ENCODE results near the gene ALG3. TPM values are rescaled to one million over a fixed set of nuclear protein-coding genes. Genes with fewer than 3 reads are reported as not detected.

Gene ALG3
- total RNA-seq, 3 donors from 2014 or later (not counting 1 experiment from before 2014, with no cell fraction given), result 18.4 to 21.8 (median 20.4) TPM

GRCh38 chr3:184238246-184238818 lies 10.4 kb downstream of the ALG3 start:
- DNase-seq (no peak), ATAC-seq (no peak)
- intact Hi-C loops (cut with micrococcal nuclease), result no loop called here
- Mint-ChIP-seq H3K4me3 (no peak overlapping the region), H3K27me3 (ENCODE audit: low read depth in 2 of 2) (peaks cover 0 to 3% of the 10 kb centered on the region in 2 donors), H3K9me3 (no peaks in the 10 kb centered on the region), H3K4me1 (no peaks in the 10 kb centered on the region), H3K27ac (no peak overlapping the region), H3K36me3 (no peaks in the 10 kb centered on the region)
- H3K9me3 ChIP-seq (ENCODE audit: control insufficient read depth, insufficient read depth, low read length), result no peaks in the 10 kb centered on the region
- H3K27me3 ChIP-seq (ENCODE audit: control insufficient read depth, insufficient read depth, low read length), result no peaks in the 10 kb centered on the region
- TF ChIP-seq, protein P1, sequence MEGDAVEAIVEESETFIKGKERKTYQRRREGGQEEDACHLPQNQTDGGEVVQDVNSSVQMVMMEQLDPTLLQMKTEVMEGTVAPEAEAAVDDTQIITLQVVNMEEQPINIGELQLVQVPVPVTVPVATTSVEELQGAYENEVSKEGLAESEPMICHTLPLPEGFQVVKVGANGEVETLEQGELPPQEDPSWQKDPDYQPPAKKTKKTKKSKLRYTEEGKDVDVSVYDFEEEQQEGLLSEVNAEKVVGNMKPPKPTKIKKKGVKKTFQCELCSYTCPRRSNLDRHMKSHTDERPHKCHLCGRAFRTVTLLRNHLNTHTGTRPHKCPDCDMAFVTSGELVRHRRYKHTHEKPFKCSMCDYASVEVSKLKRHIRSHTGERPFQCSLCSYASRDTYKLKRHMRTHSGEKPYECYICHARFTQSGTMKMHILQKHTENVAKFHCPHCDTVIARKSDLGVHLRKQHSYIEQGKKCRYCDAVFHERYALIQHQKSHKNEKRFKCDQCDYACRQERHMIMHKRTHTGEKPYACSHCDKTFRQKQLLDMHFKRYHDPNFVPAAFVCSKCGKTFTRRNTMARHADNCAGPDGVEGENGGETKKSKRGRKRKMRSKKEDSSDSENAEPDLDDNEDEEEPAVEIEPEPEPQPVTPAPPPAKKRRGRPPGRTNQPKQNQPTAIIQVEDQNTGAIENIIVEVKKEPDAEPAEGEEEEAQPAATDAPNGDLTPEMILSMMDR (IDR thresholded peaks at IDR 0.05), result no peak
- no peak overlapping the region for H3K4me3 ChIP-seq (ENCODE audit: low read length)
- no peak overlapping the region for H3K27ac ChIP-seq (ENCODE audit: low read length)
- H3K36me3 ChIP-seq (ENCODE audit: control insufficient read depth, insufficient read depth, low read length), result peaks cover 14% of the 10 kb centered on the region
- WGBS (ENCODE audit: insufficient coverage), result 86% methylated on average over 13 of the region's 13 CpGs
- no peaks in the 10 kb centered on the region for H3K4me1 ChIP-seq (ENCODE audit: control insufficient read depth, insufficient read depth, low read length)

GRCh38 chr3:184237807-184238206 lies 11.0 kb downstream of the ALG3 start:
- TF ChIP-seq, protein P1 (IDR thresholded peaks at IDR 0.05), result no peak
- peaks cover 2% of the 10 kb centered on the region for H3K27me3 ChIP-seq (ENCODE audit: control insufficient read depth, insufficient read depth, low read length)
- ATAC-seq (no peak), DNase-seq (no peak)
- H3K27me3 Mint-ChIP-seq (ENCODE audit: low read depth in 2 of 2), result peaks cover 4% of the 10 kb centered on the region in 2 donors
- WGBS (ENCODE audit: insufficient coverage), result 33% methylated on average over 1 of the region's 1 CpG
- H3K36me3 ChIP-seq (ENCODE audit: control insufficient read depth, insufficient read depth, low read length), result peaks cover 8% of the 10 kb centered on the region
- H3K9me3 Mint-ChIP-seq, result no peaks in the 10 kb centered on the region
- H3K27ac ChIP-seq (ENCODE audit: low read length), result no peak overlapping the region
- H3K4me3 Mint-ChIP-seq, result no peak overlapping the region
- no peaks in the 10 kb centered on the region for H3K4me1 Mint-ChIP-seq
- no peaks in the 10 kb centered on the region for H3K36me3 Mint-ChIP-seq
- no peaks in the 10 kb centered on the region for H3K9me3 ChIP-seq (ENCODE audit: control insufficient read depth, insufficient read depth, low read length)
- H3K27ac Mint-ChIP-seq, result no peak overlapping the region
- H3K4me1 ChIP-seq (ENCODE audit: control insufficient read depth, insufficient read depth, low read length), result no peaks in the 10 kb centered on the region
- H3K4me3 ChIP-seq (ENCODE audit: low read length), result no peak overlapping the region
- intact Hi-C loops (cut with micrococcal nuclease), result no loop called here

DNA sequence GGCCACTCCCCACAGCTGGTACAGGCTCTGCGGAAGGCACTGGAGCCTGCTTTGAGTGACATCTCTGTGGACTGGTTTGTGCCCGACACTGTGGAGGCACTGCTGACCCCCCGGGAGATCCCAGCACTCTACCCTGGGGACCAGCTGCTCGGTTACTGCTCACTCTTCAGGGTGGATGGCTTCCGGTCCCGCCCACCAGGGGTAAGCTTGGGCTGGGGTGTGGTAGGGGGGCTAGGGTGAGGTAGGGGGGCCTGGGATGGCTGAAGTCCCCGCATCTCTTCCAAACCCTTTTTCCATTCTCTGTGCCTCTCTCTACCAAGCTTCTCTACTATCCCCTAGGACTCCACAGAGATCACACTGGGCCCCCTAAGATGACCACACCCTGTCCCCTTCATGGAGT lies 11.6 kb downstream of the ALG3 start:
- Histone ChIP-seq H3K9me3 (ENCODE audit: control insufficient read depth, insufficient read depth, low read length) (no peaks in the 10 kb centered on the region), H3K27ac (ENCODE audit: low read length) (no peak overlapping the region), H3K4me3 (ENCODE audit: low read length) (no peak overlapping the region), H3K4me1 (ENCODE audit: control insufficient read depth, insufficient read depth, low read length) (no peaks in the 10 kb centered on the region), H3K27me3 (ENCODE audit: control insufficient read depth, insufficient read depth, low read length) (peaks cover 4% of the 10 kb centered on the region), H3K36me3 (ENCODE audit: control insufficient read depth, insufficient read depth, low read length) (peaks cover 2% of the 10 kb centered on the region)
- Mint-ChIP-seq H3K27ac (no peak overlapping the region), H3K36me3 (no peaks in the 10 kb centered on the region), H3K4me3 (no peak overlapping the region), H3K9me3 (no peaks in the 10 kb centered on the region), H3K27me3 (ENCODE audit: low read depth in 2 of 2) (peaks cover 10% of the 10 kb centered on the region in 2 donors), H3K4me1 (no peaks in the 10 kb centered on the region)
- intact Hi-C loops (cut with micrococcal nuclease), result no loop called here
- TF ChIP-seq, protein P1 (IDR thresholded peaks at IDR 0.05), result no peak
- WGBS (ENCODE audit: insufficient coverage), result 82% methylated on average over 5 of the region's 7 CpGs
- DNase-seq (no peak), ATAC-seq (no peak)

DNA sequence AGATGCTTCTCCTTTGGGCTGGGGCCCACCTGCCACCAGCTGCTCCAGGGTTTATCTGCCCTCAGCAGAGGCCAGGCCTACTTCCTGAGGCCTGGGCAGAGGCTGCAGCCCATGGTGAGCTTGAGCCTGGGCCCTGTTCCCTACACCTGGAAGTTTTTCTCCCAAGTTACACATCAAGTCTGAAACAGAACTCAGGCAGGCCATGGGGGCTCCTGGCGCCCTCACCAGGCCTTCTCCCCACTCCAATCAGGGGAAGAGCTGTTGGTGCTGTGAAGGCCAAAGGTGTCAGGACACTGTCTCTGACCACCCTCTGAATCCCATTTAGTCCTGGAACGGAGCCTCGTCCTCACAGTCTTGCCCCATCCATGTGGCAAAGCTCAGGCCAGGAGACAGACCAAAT lies 12.1 kb downstream of the ALG3 start:
- no peak overlapping the region for H3K27ac ChIP-seq (ENCODE audit: low read length)
- intact Hi-C loops (cut with micrococcal nuclease), result no loop called here
- Mint-ChIP-seq H3K27me3 (ENCODE audit: low read depth in 2 of 2) (peaks cover 16% of the 10 kb centered on the region in 2 donors), H3K36me3 (peaks cover 1% of the 10 kb centered on the region), H3K9me3 (no peaks in the 10 kb centered on the region), H3K4me1 (peaks cover 0 to 2% of the 10 kb centered on the region in 2 donors), H3K4me3 (no peak overlapping the region), H3K27ac (no peak overlapping the region)
- DNase-seq (no peak), ATAC-seq (no peak)
- H3K27me3 ChIP-seq (ENCODE audit: control insufficient read depth, insufficient read depth, low read length), result peaks cover 8% of the 10 kb centered on the region
- H3K4me3 ChIP-seq (ENCODE audit: low read length), result no peak overlapping the region
- TF ChIP-seq, protein P1 (IDR thresholded peaks at IDR 0.05), result no peak
- no peaks in the 10 kb centered on the region for H3K36me3 ChIP-seq (ENCODE audit: control insufficient read depth, insufficient read depth, low read length)
- WGBS (ENCODE audit: insufficient coverage), result 83% methylated on average over 3 of the region's 3 CpGs
- no peaks in the 10 kb centered on the region for H3K9me3 ChIP-seq (ENCODE audit: control insufficient read depth, insufficient read depth, low read length)
- no peaks in the 10 kb centered on the region for H3K4me1 ChIP-seq (ENCODE audit: control insufficient read depth, insufficient read depth, low read length)
